ENCODE measurements around the gene SSH2.

DNA sequence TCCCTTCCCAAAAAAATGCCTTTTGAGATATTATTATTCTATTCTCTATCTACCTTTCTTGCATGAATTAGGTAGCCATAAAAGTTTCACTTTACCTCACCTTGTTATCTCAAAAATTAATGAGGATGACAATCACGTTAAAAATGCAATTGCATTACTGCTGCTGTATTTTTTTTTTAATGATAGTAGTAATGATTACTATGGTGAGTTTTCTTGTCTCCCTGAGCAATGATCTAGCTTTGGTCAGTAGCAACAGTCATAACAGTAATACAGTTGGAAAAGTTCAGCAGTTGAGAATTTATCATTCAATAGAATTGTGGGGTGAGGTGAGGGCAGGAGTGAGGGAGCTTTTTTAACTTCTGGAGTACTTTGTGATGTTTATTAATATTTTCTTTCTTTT lies 11.3 kb upstream of the SSH2 start, which contains the start of gene EFCAB5:
- TF ChIP-seq, protein P1, sequence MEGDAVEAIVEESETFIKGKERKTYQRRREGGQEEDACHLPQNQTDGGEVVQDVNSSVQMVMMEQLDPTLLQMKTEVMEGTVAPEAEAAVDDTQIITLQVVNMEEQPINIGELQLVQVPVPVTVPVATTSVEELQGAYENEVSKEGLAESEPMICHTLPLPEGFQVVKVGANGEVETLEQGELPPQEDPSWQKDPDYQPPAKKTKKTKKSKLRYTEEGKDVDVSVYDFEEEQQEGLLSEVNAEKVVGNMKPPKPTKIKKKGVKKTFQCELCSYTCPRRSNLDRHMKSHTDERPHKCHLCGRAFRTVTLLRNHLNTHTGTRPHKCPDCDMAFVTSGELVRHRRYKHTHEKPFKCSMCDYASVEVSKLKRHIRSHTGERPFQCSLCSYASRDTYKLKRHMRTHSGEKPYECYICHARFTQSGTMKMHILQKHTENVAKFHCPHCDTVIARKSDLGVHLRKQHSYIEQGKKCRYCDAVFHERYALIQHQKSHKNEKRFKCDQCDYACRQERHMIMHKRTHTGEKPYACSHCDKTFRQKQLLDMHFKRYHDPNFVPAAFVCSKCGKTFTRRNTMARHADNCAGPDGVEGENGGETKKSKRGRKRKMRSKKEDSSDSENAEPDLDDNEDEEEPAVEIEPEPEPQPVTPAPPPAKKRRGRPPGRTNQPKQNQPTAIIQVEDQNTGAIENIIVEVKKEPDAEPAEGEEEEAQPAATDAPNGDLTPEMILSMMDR (IDR thresholded peaks at IDR 0.05): no peak
- TF ChIP-seq POLR2A (IDR thresholded peaks at IDR 0.05): no peak
